Left hindlimb (tissue), 1 donor: ENCODE measurements around the gene DDX41.
A peak's percentile ranks its signal among the peaks of the same experiment; 100 is the strongest.

Experiments used
- DNase-seq: peaks from one replicate; pipeline ENCODE4 v3.0.0-alpha.2; 2018

Gene DDX41

DNA sequence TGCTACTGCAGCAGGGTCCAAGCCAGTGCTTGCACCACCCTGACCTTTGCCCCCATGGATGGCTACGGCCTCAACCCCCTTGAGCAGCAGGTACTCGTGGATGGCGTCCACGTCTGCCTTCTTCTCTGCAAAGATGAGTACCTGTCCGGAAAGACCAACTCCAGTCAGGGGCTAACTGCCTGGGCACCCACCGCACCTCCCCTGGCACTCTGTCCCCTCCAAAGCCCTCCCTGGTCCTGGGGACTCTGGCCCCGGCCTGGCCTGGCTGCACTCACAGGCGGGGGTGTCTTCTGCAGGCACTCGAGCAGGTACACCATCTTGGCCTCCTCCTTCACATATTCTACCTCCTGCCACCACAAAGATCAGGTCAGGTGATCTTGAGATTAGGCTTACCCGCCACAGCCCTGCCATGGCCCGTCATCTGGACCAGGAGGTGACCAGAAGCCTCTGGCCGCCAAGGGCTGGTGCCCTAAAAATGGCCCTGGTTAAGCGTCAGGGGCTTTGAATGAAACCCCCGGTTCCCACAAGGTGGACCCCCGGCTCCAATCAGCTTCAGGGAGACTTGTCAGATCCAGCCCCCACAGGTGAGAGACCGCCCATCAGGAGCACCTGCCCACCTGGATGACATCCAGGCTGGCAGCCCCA is 3.9 kb downstream of the DDX41 start:
- no peak for DNase-seq

DNA sequence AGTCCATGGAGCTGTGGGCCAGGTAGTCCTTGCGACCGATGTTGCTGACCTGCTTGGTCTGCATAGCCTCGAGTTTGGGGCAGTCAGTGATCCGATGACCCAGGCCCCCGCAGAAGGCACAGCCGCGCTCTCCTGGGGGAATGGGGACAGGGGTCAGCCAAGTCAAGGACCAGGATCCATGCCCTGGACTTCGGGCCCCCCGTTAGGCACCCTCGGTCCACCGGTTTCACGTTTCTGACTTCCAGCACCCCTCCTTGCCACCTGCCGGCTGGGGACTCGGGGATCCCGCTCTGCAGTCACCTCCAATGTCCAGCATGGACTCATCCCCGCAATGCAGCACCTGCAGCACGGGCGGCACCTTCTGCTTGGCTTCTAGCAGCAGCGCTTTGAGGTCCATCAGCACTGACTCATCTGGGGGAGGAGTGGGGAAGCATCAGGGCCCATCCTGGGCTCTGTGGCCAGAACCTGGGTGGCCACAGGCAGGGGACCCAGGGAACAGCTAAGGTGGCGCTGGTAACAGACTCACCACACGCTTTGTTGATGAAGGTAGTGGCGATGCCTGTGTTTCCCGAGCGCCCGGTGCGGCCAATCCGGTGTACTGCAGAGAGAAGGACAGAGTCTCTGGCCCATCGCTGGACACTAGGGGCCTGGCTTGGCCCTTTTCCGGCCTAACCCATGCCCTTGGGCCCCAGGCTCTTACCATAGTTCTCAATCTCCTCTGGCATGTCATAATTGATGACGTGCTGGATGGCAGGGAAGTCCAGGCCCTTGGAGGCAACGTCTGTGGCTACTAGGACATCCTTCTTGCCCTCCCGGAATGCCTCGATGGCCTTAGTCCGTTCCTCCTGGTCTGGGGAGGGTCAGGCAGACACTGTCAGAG is 4.7 kb downstream of the DDX41 start:
- no peak for DNase-seq

DNA sequence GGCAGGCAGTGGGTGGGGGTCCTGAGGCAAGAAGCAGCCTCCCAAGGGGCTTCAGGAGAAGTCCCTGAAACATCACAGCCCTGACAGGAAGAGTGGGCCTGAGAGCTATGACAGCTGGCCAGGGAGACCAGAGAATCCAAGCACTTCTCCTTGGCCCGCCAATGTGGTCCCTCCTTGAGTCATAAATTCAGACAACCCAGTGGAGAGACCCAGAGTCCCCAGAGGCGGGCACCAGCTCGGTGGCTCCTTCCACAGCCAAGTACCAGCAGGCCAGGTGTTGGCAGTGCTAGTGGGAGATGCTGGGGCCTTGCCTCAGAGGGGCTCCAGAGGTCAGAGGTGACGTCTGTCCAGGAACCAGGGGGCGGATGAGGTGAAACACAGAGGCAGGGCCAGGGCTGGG is 5.6 kb downstream of the DDX41 start:
- no peak for DNase-seq

DNA sequence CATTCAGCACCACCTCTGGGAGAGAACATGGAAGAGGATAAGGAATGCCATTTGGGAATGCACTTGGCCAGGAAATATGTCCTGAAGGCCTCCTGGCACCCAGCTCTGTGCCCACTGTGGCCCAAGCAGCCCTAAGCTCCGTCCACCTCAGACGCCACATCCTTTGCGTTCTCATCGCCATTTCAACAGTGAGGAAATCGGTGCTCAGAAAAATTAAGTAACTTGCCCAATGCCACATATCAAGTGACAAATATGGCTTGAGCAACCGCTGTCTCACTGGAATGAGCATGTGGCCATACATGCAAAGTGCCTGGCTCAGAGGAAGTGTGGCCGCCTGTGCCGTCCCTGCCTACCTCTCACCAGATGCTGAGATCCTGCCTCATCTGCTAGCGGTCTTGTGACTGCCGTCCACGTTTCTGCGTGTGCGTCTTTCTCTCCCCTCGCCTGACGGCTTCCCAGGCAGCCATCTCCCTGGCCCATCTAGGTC is 6.2 kb downstream of the DDX41 start:
- DNase-seq: no peak

DNA sequence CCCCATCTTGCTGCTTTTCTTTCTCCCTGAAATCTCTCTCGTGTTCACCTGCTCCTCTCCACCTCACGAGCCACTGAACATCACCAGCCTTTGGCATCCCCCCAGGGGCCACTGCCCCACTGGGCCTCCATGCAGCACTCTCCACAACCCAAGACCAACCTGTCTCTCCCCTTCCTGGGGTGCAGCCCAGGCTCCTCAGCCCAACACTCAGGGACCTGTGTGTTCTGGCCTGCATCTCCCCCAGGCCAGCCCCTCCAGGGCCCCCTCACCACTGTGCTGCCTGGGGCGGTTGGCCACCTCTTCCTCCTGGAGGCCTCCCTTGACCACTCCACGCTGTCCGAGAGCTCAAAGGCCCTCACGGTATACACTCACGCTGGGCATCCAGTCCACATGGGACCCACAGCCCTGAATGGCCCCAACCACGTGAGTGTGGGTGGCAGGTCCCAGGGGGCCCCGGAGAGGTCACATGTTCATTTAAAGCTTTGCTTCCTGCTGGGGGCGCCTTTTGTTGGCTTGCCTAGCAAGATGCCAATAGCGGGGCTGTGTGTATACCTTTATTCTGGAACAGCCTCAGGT is 6.7 kb downstream of the DDX41 start:
- no peak for DNase-seq

DNA sequence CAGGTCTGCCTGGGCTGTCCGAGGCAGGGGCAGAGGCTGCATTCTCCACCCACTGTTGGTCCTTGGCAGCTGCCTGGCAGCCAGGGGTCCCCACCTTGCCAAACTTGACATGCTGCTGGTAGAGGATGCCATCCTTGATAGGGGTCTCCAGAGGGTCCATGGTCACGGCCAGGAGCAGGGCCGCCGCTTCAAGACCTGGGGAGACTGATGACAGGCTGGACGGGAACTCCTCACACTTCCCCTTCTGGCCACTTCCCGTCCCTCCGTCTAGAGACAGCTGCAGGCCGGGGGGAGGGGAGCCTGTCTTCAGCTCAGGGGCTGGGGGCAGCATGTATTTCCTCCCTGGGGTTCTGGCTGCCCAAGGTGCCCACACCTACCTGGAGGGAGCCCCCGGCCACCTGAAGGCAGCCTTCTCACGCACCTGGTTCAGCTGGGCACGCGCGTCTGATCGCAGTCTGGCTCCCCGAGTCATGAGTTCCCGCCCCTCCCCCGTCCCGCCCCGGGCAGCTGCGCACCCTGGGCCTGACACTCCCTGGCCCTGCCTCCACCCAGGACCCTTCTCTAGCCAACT is 7.3 kb downstream of the DDX41 start, which contains the start of gene DOK3:
DOK3 (minus strand) TSS at position 446 of the 571 bp plus-strand sequence; CDS start at position 160, 286 bp downstream.
- DNase-seq: no peak

DNA sequence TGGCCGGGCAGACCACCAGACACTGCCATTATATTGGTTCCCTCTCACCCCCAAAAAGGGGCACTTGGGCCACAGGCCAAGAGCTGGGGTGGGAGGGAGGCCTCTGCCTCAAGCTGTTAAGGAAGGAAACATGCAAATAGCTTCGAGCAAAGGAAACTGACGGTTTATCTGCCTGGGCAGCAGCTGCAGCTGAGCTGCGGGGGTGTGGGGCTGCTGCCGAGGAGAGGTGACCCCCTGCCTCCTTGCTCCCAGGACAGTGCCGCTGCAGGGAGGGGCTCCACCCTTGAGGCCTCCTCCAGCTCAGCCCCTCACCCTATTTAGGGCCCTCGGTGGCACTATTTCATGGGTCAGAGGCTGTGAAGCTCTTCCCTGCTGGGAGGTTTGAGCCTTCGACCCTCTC is 7.9 kb downstream of the DDX41 start:
- no peak for DNase-seq

DNA sequence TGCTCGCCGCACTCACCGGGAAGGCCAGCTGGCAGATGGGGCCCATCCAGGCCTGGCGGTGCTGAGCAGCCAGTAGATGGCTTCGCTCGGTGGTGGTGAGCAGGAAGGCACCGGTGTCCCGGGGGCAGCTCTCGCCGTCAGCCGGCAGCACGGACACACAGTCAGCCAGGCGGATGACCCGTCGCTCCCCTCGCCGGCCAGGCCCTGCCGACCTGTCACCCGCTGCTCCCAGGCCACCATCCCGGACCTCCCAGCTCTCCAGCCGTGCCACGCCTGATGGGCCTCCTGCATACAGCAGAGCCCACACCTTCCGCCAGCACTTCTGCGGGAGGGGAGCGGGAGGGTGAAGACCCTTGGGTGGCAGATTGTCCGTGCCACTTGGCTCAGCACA is 8.5 kb downstream of the DDX41 start:
- no peak for DNase-seq

DNA sequence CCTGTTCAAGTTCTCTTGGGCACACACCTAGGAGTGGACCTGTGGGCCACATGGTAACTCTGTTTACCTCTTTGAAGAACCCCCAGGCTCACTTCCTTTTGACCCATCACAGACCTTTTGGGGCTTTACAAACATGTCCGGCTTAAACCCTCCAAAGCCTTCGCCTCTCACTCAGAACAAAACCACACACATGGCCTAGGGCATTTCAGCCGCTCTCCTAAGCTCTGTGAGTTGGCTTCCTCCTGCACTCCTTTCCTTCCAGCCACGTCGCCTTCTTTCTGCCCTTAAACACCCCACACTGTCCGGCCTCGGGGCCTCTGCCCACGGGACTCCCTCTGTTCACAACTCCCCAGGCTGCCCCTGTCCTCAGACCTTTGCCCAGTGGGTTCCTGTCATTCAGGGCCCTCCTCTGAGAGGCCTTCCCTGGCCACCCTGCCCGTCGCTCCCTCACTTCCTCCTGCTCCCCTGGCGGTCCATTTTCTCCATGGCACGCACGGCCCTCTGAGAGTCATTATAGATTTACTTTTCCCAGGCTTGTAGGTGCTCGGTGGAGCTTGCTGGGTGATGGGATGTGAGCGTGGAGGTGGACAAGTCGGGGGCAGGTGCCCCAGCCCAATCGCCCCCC is 9.1 kb downstream of the DDX41 start:
- DNase-seq: no peak

DNA sequence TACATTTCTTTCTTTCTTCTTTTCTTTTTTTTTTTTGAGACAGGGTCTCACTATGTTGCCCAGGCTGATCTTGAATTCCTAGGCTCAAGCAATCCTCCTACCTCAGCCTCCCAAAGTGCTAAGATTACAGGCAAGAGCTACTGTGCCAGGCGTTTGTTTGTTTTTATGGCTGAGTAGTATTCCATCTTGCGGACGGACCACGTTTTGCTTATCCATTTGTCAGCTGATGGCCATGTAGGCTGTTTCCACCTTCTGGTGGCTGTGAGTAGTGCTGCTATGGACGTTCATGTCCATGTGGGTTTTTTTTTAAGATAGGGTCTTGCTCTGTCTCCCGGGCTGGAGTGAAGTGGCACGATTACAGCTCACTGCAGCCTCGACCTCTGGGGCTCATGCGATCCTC is 9.6 kb downstream of the DDX41 start:
- no peak for DNase-seq

DNA sequence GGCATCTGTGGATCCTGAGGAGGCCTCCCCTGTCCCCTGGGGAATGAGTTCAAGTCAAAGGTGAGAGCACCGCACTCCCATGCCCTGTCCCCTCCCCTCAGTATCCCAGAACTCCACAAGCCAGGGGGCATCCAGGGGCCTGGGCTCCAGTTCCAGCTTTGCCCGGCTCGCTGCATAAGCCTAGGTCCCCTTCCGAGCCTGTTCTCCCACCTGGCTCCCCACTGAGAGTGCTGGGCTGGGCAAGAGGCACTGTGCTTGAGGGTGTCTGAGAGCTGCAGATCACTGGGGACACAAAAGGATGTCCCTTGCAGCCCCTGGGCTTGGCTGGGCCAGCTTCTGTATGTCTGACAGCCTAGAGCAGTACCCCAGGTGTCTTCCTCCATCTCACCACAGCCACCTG is 11.7 kb downstream of the DDX41 start:
- DNase-seq: no peak

DNA sequence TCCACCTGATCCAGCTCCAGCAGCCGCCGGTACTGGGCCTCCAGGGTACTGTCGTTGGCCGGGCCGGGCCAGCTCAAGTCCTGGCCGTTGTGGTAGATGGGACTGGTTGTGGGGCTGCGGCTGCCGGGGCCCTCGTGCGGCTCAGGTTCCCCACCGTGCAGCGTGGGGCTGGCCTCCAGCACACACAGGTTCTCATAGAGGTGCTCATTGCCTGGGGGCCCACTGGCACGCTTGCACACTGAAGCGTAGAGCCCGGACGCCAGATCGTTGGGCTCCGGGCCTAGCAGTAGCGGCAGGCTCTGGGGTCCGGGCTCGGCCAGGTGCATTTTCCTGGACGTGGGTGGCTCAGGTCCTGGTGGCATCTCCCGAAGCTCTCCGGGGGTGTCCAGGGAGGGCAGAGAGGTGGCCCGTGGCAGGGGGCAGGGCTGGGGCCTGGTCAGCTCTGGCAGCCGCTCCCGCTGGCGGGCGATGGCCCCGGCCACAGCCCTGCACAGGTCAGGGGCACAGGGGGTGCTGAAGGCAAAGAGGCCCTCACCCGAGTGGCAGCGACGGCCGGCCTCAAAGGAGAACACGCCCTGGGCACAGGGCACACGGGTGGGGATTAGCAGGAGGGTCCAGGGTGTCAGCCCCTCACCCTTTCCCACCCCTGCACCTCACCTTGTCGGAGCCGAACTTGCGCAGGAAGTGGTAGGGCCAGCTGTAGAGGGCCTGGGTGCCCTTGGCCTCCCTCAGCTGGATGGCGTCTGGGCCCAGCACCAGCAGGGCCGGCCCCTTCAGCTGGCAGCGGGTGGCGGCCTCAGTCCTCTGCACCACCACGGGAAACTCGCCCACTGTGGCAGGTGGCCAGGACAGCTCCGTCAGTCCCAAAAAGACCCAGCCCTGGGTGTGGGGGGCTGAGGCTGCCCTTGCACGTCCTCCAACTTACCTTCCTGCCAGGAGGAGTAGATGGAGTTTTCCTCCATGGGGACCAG is 12.4 kb downstream of the DDX41 start:
- DNase-seq: no peak

DNA sequence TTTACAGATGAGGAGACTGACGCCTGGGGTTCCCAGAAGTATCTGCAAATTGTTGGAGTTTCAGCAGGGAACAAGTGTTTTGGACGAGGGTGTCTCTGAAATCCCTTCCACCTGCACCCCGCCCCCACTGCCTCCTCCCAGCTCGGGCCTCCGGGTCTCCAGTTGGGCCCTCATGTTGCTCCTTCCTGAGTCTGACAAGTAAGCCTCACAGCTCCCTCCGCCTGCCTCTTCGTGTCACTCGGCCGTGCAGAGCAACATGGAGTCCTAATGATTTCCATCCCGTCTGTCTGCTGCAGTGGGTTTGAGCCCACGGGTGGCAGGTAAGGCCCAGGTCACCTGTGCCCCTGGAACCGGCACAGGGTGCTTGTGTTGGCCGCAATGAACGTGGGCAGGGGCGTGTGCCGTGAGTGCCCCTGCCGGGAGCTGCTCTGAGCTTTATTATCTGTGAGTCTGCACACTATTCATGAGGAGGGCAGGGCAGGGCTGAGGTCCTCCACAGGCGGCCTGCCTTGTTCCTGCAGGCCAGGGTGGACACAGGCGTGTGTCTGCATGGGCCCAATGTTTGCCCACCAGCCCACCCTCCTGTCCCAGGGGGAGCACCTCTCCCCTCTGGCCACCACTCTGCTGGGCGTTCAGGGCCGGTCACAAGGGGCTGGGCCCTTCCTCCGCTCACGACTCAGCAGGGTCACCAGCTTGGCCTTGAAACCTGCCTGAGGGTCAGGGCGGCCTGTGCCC is 13.2 kb downstream of the DDX41 start:
- DNase-seq: no peak

DNA sequence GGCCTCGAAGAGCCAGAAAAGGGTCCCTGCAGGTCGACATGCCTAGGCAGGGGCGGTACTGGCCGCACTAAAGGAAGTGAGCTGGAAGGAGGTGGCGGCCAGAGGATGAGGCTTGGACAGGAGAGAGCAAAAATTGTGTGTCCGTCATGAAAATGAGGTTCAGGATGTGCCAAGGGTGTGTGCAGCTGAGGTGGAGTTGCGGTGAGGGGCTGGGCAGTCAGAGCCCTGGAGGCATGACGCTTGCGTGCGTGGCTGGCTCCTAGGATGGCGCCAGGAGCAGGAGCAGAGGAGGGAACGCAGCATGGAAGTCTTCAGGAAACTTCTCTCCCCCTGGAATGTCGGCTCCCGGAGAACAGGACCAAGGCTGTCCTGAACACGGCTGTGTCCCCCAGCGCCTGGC is 13.9 kb downstream of the DDX41 start:
- no peak for DNase-seq

DNA sequence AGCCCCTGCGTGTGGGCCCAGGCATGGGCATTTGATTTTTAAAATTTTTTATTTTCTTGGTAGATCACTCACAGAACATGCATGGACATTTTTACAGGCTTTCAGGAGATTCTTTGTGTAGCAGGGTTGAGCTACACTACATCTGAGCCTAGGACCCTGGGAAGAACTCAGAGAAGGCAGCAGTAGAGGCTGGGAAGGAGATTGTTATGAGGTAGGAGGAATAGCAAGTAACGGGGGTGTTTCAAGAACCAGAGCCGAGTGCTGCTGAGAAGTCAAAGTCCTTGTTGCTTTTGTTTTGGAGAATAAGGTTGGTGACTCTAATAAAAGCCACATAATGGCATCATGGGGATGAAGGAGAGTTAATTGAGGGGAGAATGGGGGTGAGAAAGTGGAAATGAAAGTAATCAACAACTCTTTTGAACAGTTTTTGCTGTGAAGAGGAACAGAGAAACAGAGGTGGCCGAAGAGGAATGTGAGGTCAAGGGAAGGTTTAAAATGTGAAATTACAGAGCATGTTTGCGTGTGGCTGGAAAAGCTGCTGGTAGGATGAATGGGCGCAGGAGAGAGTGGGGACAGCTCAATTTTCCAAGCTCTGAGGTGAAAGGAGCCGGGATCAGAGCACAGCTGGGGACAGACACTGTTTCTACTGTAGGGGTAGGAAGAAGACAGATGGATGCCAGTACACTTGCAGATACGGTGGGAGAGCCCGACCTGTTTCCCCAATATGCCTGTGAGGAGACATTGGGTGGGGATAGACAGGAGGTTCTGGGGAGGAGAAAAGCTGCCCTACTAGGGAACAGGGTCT is 14.7 kb downstream of the DDX41 start:
- no peak for DNase-seq

DNA sequence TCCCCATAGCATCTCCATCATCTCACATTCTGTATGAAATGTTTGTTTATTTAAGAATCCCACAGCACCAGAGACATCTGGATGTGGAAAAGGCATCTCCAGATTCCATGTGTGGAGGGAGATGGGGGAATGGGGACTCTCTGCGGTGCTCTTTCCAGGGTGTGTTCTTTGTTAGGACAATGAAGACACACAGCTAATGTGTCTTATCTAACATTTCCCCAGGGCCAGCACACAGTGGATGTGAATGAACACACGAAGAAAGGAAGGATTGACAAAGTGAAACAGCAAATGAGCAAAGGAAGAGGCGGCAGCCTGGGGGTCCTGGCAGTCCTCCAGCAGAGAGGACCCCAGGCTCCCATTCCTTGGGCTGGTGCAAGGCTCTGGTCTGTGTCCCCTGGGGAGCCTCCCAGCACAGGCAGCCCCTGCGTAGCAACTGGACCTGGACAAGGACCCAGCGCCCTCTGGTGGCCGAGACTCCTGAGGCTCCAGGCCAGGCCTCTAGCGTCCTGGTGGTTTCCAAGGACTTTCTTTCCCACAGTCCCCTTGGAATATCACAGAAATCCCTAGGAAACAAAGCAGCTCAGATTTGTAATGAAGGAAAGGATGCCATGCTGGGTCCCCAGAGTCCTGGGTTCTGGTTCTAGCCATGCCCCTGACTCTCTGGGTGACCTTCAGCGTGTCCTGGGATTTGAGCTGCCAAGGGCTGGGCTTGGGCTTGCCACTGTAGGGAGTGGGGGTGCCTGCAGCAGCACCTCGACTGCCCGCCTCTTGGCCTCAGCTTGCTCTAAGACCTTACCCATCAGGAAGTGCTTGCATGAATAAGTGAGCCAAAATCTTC is 15.9 kb downstream of the DDX41 start:
- peak; percentile 87 for DNase-seq

DNA sequence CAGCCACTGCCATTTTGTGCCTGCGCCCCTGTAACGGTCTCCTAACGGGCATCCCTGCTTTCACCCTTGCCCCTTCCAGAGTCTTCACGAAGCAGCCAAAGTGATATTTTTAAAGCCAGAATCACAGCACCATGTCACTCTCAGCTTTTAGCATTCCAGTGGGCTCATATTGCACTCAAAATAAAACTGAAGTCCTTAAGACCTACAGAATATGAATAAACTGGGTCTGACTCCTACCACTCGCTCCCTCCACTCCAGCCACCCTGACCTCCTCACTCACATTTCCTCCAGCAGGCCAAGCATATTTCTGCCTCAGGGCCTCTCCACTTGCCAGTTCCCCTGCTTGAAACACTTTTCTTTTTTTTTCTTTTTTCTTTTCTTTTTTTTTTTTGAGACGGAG is 16.9 kb downstream of the DDX41 start:
- DNase-seq: no peak

DNA sequence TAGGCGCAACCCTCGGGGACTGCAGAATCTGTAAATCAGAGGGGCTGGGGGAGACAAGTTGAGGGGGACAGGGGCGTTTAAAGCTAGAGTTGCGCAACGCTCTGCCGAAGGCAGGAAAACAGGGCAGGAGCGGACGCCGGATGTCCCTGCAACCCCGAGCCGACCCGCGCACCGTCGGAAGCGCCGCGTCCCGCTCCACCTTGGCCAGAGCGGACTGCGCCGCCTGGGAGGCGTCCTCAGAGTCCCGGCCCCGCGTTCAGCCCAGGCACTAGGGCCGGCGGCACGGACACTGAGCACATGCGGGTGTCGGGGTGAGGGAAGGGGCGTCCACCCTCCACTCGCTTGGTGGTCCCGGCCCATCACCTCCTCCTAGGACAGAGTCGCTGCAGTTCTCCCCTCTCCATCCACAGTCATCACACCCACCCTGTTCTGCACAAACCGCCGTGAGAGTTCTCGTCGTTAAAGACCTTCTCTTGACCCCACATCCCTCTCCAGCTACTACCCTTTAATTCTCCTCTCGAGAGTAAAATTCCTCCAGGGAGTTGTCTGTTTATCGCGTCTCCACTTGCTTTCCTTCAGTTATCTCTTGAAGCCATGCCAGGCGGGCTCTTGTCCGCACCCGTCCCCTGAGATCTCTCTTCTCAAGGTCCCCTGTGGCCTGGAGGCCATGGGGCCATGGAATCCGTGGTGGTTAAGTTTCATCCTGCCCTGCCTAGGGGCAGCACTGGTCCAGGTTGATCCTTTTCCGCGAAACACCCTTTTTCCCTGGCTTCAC is 18.6 kb downstream of the DDX41 start:
- DNase-seq: no peak
